Measurements from ENCODE around the gene PLD3. TPM values are rescaled to one million over a fixed set of nuclear protein-coding genes. Genes with fewer than 3 reads are reported as not detected.

PLD3 gene
- total RNA-seq, 1 experiment from 2014 or later = 95.4 TPM

DNA sequence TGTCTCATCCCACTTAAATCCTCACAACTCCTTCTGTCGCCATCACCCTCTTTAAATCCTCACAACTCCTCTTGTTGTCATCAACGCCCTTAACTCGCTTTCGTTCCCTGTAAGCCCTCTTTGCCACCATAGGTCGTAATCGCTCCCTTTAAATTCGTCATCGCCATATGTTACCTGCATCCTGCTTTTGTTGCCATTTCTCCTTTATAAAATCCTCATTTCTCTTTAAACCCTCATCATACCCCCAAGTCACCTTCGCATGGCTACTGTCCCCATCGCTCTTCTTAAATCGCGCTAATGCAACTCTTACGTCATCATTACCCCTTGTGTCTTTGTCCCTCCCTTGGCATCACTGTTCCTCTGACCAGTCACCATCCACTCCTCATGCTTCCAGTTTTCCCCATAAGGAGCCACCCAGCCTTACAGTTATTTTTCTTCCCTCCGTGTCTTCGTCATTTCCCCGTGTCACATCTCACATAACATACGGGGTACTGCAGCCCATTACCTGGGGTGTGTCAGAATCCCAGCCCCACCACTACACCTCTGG, 539 bp downstream of the PLD3 start:
- H3K9me3 ChIP-seq (ENCODE audit: low read length) = no peaks in the 10 kb centered on the region
- H3K4me1 ChIP-seq (ENCODE audit: insufficient read depth, low read length) = no peaks in the 10 kb centered on the region; the same call in 1 of the 2 replicates
- TSS peak; percentile 73 for BruUV-seq (replicated peaks)
- H3K4me2 ChIP-seq (ENCODE audit: low read length) = peak overlapping the region; percentile 96
- peak overlapping the region; percentile 93 for H3K4me3 ChIP-seq (ENCODE audit: low read length)
- ATAC-seq (no peak), DNase-seq (peak; percentile 26)
- POLR2A ChIA-PET (ENCODE audit: unreplicated experiment) = no interaction called here
- H3K27ac ChIP-seq (ENCODE audit: low read length) = no peak overlapping the region
- H3K36me3 ChIP-seq (ENCODE audit: low read depth, low read length) = no peaks in the 10 kb centered on the region
- H4K20me1 ChIP-seq (ENCODE audit: low read length) = no peaks in the 10 kb centered on the region
- H3K9me2 ChIP-seq (replicated peaks; ENCODE audit: low read length) = no peaks in the 10 kb centered on the region
- H3K9ac ChIP-seq (ENCODE audit: low read length) = peak overlapping the region; percentile 77
- peak overlapping the region; percentile 95 for H2AFZ ChIP-seq (ENCODE audit: low read length)
- intact Hi-C loops (cut with micrococcal nuclease) = loop anchor here (5.0 kb wide), 1 partner anchor 73 kb away; no protein-coding TSS in a partner anchor
- TF ChIP-seq, protein P1, sequence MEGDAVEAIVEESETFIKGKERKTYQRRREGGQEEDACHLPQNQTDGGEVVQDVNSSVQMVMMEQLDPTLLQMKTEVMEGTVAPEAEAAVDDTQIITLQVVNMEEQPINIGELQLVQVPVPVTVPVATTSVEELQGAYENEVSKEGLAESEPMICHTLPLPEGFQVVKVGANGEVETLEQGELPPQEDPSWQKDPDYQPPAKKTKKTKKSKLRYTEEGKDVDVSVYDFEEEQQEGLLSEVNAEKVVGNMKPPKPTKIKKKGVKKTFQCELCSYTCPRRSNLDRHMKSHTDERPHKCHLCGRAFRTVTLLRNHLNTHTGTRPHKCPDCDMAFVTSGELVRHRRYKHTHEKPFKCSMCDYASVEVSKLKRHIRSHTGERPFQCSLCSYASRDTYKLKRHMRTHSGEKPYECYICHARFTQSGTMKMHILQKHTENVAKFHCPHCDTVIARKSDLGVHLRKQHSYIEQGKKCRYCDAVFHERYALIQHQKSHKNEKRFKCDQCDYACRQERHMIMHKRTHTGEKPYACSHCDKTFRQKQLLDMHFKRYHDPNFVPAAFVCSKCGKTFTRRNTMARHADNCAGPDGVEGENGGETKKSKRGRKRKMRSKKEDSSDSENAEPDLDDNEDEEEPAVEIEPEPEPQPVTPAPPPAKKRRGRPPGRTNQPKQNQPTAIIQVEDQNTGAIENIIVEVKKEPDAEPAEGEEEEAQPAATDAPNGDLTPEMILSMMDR (conservative IDR thresholded peaks at IDR 0.05; ENCODE audit: low read depth, low read length) = no peak
- TF ChIP-seq EZH2phosphoT487 (IDR thresholded peaks at IDR 0.05; ENCODE audit: borderline replicate concordance, low read length) (no peak), EZH2 (IDR thresholded peaks at IDR 0.05; ENCODE audit: low read length, unreplicated experiment) (no peak)
- no peaks in the 10 kb centered on the region for H3F3A ChIP-seq (ENCODE audit: low read length, unreplicated experiment)
- no peaks in the 10 kb centered on the region for H3K27me3 ChIP-seq (ENCODE audit: low read length)
- H3K79me2 ChIP-seq (ENCODE audit: low read length) = peaks cover 24% of the 10 kb centered on the region
- CTCF ChIA-PET = interaction anchor here (1.0 kb wide), 1 partner anchor 72 kb away, joined by 8 read pairs; no protein-coding TSS in a partner anchor

GRCh38 chr19:40355975-40356680, 7.6 kb downstream of the PLD3 start:
- H3K27ac ChIP-seq (ENCODE audit: low read length) = no peak overlapping the region
- no peaks in the 10 kb centered on the region for H3K9me3 ChIP-seq (ENCODE audit: low read length)
- no peaks in the 10 kb centered on the region for H3K9me2 ChIP-seq (replicated peaks; ENCODE audit: low read length)
- intact Hi-C loops (cut with micrococcal nuclease) = no loop called here
- H3K79me2 ChIP-seq (ENCODE audit: low read length) = no peaks in the 10 kb centered on the region
- ChIA-PET CTCF (no interaction called here), POLR2A (ENCODE audit: unreplicated experiment) (no interaction called here)
- ATAC-seq = no peak
- H3K4me2 ChIP-seq (ENCODE audit: low read length) = no peak overlapping the region
- H3K36me3 ChIP-seq (ENCODE audit: low read depth, low read length) = no peaks in the 10 kb centered on the region
- H3F3A ChIP-seq (ENCODE audit: low read length, unreplicated experiment) = no peaks in the 10 kb centered on the region
- TF ChIP-seq, protein P1 (conservative IDR thresholded peaks at IDR 0.05; ENCODE audit: low read depth, low read length) = no peak
- TF ChIP-seq EZH2phosphoT487 (IDR thresholded peaks at IDR 0.05; ENCODE audit: borderline replicate concordance, low read length) = no peak
- TF ChIP-seq EZH2 (IDR thresholded peaks at IDR 0.05; ENCODE audit: low read length, unreplicated experiment) = no peak
- no peak overlapping the region for H2AFZ ChIP-seq (ENCODE audit: low read length)
- no peak overlapping the region for H3K4me3 ChIP-seq (ENCODE audit: low read length)
- H3K27me3 ChIP-seq (ENCODE audit: low read length) = no peaks in the 10 kb centered on the region
- H3K4me1 ChIP-seq (ENCODE audit: insufficient read depth, low read length) = no peaks in the 10 kb centered on the region
- BruUV-seq (replicated peaks) = no TSS peak
- H3K9ac ChIP-seq (ENCODE audit: low read length) = no peak overlapping the region
- no peaks in the 10 kb centered on the region for H4K20me1 ChIP-seq (ENCODE audit: low read length)
- DNase-seq = no peak
